ENCODE results near the gene PPP1R7.

PPP1R7 gene

DNA sequence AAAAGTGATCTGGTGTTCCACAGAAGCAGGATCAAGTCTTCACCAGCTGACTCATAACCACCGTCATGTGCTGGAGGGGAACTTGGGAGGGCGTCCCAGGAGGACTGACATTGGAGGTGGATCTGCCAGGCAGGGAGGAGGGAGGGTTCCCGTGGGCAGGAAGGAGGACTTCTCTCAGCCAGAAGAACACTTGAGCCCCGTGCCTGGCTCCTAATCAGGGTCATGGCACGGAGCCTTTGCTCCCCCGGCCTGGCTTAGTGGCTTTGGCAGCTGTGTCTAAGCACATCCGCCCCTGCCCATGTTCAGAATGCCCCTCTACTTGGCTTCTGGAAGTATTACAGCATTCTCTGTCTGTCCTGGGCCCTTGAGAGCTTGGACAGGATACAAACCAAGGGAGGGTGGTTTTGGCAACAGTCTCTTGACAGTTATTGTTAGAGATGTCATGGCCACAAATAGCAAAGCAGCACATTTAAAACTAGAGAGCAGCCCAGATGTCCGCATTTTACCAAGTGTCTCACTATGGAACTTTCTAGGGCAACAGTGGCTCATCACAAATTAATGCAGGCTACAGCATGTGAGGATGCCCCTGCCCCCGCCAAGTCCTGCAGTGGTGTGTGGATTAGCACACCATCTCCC lies 11.5 kb downstream of the PPP1R7 start:
- DNase-seq (ENCODE audit: low spot score) = peak; percentile 21

DNA sequence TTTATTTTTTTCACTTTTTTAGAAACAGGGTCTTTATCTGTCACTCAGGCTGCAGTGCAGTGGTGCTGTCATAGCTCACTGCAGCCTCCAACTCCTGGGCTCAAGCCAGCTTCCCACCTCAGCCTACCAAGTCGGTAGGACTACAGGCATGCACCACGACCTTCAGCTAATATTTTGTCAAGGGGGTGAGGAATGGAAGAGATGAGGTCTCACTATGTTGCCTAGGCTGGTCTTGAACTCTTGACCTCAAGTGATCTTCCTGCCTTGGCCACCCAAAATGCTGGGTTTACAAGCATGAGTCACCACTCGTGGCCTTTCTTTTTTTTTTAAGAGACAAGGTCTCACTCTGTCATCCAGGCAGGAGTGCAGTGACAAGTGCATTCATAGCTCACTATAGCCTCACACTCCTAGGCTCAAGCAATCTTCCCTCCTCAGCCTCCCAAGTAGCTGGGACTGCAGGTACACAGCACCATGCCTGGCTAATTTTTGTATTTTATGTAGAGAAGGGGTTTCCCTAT lies 13.4 kb downstream of the PPP1R7 start:
- DNase-seq (ENCODE audit: low spot score) = no peak

DNA sequence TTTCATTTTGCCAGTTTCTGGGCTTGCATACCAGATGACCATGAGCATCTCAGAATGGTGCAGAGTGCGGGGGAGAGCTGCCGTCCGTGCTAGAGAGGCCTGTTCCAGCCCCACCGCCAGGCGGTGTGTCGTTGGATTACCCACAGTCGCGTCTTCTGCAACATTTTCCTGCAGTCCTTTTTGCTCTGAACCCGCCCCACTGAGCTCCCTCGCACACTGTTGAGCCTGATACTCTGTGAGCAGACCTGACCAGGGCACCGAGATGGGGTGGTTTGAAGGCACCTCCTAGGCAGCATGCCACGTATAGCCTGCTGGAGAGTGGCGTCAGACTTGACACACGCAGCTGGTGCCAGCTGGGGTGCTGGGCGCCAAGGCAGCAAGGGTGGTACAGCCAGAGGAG lies 18.1 kb downstream of the PPP1R7 start:
- DNase-seq (ENCODE audit: low spot score) = no peak

DNA sequence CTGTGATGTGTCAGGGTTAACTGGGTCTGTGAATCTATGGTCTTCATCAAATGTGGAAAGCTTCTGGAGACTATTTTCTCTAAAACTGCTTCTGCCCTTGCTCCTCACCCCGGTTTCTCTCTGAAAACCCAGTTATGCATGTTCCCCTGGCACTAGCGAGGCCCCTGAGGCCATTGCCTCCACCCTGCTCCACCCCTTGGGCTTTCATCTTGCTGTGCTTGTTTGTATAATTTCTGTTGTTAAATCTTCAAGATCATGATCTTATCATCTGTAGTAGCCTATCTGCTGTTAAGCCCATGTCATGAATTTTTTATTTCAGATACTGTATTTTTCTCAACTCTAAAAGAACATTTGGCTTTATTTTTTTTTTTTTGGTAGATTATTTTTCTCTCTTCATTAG lies 23.3 kb downstream of the PPP1R7 start:
- DNase-seq (ENCODE audit: low spot score) = no peak

DNA sequence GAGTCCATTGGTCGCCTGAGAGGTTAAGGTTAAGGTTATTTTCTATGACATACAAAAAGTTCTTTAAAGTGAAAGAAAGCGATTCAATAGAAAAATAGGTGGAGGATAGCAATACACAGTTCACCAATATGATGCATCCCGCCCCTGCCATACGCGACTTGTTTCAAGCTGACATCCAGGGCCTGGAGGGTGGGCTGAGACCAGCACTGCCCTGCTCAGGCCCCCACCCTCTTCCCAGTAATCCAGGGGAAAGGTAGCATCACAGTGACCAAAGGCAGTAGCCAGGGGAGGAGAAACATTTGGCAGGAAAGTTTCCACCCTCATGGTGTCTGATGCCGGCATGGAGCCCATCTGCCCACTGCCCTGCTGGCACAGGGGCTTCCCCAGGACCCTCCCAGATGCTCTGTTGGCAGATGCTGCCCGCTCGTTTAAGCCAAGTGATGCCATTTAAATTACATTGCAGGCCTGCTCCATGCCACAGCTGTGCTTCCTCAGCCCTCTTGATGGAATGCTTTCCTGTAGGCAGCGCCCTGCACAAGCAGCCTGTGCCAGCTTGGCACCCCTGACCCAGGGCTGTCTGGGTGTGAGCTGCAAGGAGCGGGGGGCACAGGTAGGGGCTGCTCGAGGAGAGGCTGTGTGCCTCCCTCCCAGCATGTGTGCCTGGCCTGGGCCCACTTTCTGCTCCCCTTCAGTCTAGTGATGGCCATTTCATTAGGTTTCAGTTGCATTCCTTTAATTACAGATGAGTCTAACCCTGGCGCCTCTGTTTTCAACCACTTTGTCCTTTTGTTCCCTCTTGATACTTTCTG lies 27.5 kb downstream of the PPP1R7 start:
- DNase-seq (ENCODE audit: low spot score) = no peak

DNA sequence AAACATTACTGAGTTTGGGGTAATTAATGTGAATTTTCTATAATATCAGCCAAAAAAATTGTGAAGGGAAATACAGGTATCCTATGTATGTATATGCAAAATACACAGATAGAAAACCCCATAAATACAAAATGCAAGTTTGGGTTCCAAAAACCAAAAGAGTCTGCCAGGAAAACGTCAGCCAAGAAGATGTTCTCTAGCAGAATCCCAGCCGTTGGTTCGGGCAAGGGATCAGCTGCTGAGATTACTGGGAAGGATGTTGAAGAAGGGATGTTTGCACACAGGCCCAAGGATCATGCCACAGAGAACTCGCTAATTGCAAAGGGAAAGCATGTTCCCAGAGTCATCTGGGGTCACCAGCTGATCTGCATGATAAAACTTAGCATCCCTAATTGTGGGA lies 28.7 kb downstream of the PPP1R7 start:
- no peak for DNase-seq (ENCODE audit: low spot score)

DNA sequence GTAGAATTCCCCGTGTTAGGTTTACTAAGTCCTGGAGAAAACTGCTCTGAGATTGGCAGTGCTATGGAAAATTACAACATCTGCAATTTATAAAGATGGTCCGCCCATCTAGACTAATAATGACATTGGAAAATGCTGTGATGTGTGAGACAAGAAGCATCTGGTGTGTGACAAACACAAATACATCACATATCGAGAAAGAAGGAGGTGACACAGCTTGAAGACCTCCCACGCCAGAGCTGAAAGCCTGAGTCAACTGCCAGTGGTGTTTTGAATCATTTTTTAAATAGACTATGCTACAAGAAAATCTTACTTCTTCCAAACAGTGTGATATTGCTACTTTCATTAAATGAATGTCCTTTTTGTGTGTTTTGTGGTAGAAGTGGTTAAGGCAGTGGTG lies 29.6 kb downstream of the PPP1R7 start:
- DNase-seq (ENCODE audit: low spot score) = no peak

DNA sequence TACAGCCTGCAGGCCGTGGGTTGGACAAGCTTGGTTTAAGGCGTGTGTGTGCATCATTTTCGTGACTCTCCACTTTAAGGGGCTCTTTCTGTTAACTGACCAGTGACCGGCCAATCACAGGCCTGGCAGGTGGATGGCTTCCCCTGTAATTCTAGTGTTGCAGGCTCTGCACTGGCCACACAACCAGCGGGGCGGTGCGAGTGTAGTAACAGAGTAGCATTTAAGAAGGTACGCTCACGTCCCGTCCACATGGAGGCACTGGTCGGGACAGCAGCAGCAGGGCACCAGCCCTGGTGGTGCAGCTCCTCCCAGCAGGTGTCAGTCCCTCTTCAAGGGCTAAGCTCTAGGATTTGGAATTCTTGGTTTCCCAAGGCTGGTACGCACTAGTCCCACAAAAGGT lies 30.2 kb downstream of the PPP1R7 start:
- DNase-seq (ENCODE audit: low spot score) = peak; percentile 19

DNA sequence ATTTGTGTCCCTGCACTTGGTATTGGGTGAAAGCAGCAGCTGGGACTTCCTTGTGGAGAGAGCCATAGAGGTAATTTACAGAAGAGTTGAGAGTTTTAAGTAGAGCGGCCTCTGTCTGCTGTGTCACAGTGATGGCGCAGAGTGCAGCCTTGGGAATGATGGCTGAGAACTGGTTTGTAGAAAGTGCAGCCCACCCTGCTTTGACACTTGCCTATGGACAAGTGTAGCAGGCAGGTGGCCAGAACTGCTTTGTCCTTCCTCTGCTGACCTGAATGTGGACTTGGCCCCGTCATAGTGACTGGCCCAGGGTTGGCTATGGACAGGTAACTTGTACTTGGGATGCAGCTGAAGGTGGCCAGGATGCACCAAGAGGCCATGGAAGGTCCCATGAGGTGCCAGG lies 31.9 kb downstream of the PPP1R7 start:
- DNase-seq (ENCODE audit: low spot score) = no peak

DNA sequence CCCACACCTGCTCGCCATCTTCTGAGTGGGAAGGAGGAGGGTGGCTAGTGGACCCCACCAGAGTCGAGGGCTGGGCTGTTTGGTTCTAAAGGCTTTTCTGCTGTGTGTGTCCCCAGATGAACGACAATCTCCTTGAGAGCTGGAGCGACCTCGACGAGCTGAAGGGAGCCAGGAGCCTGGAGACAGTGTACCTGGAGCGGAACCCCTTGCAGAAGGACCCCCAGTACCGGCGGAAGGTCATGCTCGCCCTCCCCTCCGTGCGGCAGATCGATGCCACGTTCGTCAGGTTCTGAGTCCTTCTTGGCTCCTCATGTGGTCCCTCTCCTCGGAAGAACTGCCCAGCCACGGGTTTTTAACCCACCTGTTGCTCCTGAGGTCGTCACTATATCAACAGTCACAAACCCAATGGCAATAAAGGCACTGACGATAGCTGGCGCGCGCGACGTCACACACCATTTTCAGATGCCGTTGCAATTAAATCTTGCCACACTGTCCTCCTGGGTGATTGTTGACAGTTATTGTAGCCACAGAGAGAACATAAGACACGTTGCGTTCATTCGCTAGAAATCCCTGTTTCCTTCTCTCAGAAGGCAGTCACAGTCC lies 32.4 kb downstream of the PPP1R7 start:
- DNase-seq (ENCODE audit: low spot score) = no peak

DNA sequence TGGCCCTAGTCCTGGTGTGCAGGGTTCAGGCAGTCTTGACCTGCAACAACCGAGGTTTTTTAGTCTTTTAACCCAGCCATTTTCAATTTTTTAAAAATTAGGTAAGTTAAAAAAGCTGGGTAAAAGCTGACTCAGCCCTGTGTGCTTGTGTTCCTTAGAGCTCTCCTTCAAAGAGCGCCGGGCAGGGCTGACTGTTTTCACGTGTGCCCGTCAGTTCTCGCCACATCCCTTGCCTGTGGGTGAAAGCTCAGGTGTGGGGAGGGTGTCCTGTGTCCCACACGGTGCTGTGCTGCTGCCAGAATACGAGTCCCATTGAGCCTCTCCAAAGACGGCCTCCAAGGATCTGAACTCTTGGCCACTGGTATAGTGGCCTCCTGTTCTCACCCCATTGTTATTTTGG lies 33.0 kb downstream of the PPP1R7 start:
- DNase-seq (ENCODE audit: low spot score) = no peak

DNA sequence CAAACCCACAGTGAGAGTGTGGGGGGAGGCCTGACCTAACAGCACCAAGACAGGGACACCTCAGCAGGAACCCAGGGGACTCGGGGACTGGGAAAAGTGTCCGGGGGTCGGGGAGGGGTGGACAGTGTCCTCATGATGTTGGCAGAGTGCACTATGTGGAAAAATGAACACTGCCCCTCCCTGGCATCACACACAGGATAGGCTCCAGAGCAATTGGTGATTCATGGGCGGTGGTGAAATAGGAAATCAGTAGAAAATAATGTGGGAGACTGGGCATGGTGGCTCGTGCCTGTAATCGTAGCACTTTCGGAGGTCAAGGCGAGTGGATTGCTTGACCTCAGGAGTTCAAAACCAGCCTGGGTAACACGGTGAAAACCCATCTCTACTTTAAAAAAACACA lies 34.6 kb downstream of the PPP1R7 start:
- no peak for DNase-seq (ENCODE audit: low spot score)

DNA sequence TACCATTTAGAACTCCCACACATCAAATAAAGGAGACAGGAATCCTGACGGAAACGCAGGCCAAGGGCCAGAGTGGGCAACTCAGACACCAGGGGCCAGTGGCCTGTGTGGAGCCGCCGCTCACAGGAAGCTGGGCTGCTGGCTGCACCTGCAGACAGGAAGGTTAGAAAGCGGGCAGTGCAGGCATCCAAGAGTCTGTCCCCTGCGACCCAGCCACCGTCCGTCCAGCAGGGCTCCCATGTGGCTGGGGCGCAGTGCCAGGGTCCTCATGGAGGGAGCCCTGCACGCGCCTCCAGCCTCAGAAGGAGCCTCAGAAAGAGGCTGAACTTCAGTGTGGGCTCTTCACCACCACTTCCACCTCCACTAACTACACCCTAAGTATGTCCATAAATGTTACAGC lies 35.7 kb downstream of the PPP1R7 start:
- no peak for DNase-seq (ENCODE audit: low spot score)

DNA sequence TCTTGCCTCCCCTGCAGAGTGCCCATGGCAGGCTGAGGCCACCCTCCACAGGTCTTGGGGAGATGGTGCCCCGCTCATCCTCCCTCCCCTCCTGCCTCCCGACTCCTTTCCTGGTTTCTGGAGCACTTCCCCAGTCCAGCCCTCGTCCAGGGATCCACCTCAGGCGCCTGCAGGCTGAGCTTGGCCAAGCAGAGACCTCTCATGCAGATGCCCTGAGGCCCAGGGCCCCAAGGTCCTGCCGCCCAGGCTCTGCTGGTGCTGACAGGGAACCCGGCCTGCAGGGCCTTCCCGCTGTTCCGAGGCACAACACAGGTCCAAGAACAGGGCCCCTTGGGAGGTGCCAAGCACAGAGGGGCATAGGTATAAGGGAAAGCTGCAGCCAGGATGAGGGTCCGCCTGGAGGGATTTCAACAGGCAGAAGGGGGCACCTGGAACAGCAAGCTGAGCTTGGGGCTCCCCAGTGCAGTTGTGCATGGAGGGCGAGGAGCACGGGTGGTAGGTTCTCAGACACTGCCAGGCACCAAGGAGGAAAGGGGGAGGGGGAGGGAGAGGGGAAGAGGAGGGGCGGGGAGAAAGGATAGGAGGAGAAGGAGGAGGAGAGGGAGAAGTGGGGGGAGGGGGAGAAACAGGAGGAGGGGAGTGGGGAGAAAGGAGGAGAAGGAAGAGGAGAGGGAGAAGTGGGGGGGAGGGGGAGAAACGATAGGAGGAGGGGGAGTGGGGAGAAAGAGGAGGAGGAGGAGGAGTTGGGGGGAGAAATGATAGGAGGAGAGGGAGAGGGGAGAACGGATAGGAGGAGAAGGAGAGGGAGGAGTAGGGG lies 37.0 kb downstream of the PPP1R7 start:
- no peak for DNase-seq (ENCODE audit: low spot score)

DNA sequence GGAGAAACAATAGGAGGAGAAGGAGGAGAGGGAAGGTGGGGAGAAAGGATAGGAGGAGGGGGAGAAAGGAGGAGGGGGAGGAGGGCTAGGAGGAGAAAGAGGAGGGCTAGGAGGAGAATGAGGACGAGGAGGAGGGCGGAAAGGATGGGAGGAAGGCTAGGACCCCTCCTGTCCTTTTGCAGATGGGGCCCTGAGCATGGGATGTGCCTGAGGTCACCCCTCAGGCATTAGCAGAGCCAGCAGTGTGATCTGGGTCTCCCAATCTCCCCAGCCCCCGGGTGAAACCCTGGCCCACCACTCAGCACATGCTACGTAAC lies 37.6 kb downstream of the PPP1R7 start:
- DNase-seq (ENCODE audit: low spot score) = no peak

DNA sequence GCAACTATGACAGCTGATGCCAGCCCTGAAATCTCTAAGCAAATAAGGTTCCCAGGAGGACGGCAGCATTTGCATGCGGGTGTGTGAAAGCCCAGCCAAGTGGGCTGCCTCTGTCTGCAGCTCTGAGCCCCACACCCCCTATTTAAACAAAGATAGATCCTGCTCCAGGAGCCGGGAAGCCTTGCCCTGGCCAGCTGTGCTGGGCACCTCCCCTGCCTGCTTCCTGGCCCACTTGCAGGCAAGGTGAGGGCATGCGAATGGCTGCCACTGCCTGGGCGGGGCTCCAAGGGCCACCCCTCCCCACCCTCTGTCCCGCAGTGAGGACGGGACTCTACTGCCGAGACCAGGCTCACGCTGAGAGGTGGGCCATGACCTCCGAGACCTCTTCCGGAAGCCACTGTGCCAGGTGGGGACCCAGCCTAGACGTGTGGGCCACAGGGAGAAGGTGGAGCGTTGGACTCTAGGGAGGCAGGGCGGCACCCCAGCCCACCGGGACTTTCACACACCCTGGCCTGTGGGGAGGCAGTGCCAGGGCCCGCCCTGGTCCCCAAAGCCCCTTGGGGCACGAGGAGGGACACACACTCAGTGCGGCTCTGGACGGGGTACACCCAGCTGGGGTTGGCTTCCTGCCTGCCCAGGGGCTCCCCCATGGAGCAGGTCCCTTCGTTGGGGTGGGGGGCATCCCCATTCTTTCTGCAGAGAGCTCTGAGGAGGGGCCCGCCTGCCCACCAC lies 38.3 kb downstream of the PPP1R7 start, which contains the start of gene ANO7:
TSS of gene ANO7 (plus strand) at position 317 of the 732 bp plus-strand sequence. CDS start 1,387 bp downstream, outside the sequence.
- no peak for DNase-seq (ENCODE audit: low spot score)

DNA sequence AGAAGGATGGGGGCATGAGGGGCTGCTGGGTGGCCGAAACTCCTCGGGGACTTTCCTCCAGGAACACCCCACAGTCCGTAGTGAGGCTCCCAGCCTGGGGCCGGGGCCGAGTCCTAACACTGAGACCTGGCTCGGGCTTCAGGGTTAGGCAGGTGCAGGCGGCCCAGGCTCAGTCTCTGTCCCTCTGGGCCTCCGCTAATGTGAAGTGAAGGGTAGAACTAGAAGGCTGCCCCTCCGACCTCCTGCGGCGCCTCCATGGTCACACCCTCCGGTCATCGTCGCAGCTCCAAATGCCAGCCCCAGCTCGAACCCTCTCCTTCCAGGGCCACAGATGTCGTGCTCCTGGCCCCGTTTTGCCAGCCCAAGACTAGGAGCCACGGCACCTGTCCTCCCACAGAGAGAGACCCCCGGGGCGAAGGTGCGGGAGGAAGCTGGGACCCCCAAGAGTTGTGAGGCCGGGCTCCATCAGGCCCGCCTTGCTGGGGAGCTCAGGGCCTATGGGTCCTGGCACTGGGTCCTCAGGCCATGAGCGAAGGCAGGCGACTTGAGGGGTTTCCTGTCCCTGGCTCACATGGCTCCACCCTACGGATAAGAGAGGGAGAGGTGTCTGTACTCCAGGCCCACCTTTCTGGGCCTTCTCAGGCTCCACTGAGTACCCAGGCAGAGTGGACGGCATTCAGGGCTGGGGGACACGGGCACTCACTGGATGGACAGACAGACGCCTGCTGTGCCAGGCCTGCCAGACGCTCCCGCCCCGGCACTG lies 39.0 kb downstream of the PPP1R7 start:
- DNase-seq (ENCODE audit: low spot score) = no peak

DNA sequence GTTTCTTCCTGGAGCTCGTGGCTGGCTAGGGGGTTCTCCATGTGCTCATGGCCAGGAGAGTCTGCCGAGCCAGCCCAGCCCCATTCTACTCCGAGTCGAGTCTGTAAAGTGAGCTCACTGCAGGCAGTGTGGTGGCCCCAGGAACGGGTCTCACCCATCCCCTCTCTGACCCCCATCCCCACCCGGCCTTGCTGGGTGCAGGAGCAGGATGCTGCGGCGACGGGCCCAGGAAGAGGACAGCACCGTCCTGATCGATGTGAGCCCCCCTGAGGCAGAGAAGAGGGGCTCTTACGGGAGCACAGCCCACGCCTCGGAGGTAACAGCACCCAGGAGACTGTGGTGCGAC lies 39.6 kb downstream of the PPP1R7 start:
- no peak for DNase-seq (ENCODE audit: low spot score)

DNA sequence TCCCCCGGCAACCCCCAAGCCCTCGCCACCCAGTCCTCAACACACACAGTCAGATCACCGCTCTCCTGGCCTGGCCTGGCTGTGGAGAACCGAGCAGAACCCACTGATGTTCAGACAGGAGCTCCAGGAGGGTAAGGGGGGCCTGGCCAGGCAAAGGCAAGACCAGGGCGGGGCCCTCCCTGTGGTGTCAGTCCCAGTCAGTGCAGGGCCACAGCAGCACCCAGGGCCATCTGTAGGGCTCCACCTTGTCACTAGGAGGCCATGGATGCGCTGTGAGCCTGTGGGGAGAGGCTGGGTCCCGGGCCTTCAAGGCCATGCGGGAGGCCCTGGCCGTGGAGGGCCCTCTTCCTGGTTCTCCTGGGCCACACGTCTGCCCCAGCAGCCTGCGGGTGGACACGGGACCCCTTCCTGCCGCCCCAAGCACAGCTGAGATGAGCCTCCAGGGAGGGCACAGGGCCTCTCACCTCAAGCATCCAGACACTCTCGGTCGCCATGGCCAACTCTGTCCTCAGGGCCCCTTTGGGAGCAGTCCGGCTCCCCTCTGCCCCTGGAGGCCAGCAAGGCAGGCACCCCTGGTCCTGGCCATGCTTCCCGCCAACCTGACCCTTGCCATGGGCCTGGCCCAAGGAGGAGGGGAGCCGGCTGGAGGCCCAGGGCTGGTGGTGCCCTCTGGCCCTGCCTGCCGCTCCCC lies 40.2 kb downstream of the PPP1R7 start:
- no peak for DNase-seq (ENCODE audit: low spot score)

DNA sequence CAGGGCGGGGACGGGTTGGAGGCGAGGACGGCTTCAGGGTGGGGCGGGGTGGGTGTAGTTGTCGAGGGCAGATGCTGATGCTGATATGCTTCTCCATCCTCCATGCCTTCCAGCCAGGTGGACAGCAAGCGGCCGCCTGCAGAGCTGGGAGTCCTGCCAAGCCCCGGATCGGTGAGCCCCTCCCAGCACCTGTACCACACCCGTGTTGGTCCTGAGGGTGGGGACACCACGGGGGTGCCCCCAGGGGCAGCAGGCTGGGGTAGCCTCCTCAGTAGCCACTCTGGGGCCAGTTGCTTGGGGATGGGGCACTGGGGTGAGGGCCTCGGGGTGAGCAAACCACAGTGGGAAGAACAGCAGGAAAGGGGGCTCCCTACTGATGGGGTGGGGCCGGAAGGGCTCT lies 40.8 kb downstream of the PPP1R7 start:
- DNase-seq (ENCODE audit: low spot score) = no peak
